ENCODE results near the gene CMTM1.

DNA sequence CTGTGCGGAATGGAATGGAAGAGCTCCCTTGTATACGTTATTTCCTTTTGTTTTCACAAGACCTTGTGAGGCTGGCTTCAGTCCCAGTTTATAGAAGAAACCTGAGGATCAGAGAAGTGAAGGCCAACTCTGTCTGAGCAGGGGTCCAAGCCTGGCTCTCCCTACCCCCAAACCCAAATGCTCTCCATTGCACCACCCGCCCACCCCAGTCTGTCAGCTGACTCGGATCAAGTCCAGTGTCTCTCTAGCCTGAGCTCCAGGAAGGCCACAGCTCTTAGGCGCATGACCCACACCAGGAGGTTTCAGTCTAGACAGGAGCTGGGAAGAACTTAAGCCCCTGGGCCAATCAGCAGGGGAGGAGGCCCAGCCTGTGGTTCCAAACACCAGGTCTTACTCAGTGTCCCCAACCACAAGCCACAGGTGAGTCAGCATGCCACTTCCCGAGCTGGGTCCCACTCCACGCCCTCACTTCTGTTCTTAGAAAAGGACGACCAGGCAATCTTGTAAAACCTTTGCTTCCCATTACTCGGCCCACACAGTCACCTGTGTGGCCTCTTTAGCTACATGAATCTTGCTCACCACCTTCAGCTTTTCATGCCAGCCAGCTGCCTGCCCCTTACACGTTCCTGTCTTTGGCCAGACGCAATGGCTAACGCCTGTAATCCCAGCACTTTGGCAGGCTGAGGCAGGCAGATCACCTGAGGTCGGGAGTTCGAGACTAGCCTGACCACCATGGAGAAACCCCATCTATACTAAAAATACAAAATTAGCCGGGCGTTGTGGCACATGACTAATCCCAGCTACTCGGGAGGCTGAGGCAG, 44.1 kb upstream of the CMTM1 start:
- TF ChIP-seq CTCF (IDR thresholded peaks at IDR 0.05) (no peak), POLR2A (IDR thresholded peaks at IDR 0.05) (no peak)

All from heart left ventricle (tissue), 13 donors.